Body of pancreas (tissue), 4 donors: Measurements from ENCODE around the gene IMP4.

ENCODE experiments used
- CTCF ChIP-seq, 7 experiments: fragments of 450-650 bp in 4 of 7; fragments of 200-600 bp in 3 of 7; sonication (generic) in 3 of 7; IDR thresholded peaks; one replicate each; pipeline ENCODE4 v1.5.1; 2016 to 2019; ENCODE audit warnings: antibody characterized with exemption in 7 of 7
- POLR2A ChIP-seq, 3 donors: fragments of 450-650 bp; IDR thresholded peaks; one replicate each; pipeline ENCODE4 v1.6.1; 2016; ENCODE audit warnings: antibody characterized with exemption in 3 of 3, mild to moderate bottlenecking in 2 of 3

- TF ChIP-seq CTCF (IDR thresholded peaks at IDR 0.05) (no peak), POLR2A (IDR thresholded peaks at IDR 0.05) (no peak)
Observed at GRCh38 chr2:130391872-130392670, 49.4 kb downstream of the IMP4 start.
